IgD-negative memory B cell (primary cell): Measurements from ENCODE around the gene SLC25A26. TPM values are rescaled to one million over a fixed set of nuclear protein-coding genes. Genes with fewer than 3 reads are reported as not detected.
"Not testable (repeated sequence)": the region's sequence is repeated elsewhere in the genome, so short reads cannot be mapped to it uniquely, and the experiment has no call there.

Experiments used
- H3K27ac Mint-ChIP-seq, 3 donors: one replicate each; pipeline ENCODE4 v1.8.0; 2020 to 2022; ENCODE audit warnings: mild to moderate bottlenecking in 3 of 3, mixed read lengths in 3 of 3, moderate library complexity in 1 of 3
- H3K27me3 Mint-ChIP-seq: one replicate; pipeline ENCODE4 v1.8.0; 2021; ENCODE audit warnings: mixed read lengths
- H3K36me3 Mint-ChIP-seq: one replicate; pipeline ENCODE4 v1.8.0; 2020; ENCODE audit warnings: mild to moderate bottlenecking, mixed read lengths
- H3K4me1 Mint-ChIP-seq, 3 donors: one replicate each; pipeline ENCODE4 v1.8.0; 2020 to 2022; ENCODE audit warnings: mixed read lengths in 3 of 3, mild to moderate bottlenecking in 1 of 3
- H3K4me3 Mint-ChIP-seq, 4 donors: one replicate each; pipeline ENCODE4 v1.8.0; 2020 to 2022; ENCODE audit warnings: mild to moderate bottlenecking in 4 of 4, mixed read lengths in 4 of 4, moderate library complexity in 3 of 4
- H3K9me3 Mint-ChIP-seq, 3 donors: one replicate each; pipeline ENCODE4 v1.8.0; 2020 to 2021; ENCODE audit warnings: mixed read lengths in 3 of 3, mild to moderate bottlenecking in 1 of 3
- polyA plus RNA-seq: library from polyadenylated mRNA; unstranded; fragments of 300-500 nt; fragmentation: Illumina TruSeq; gene quantifications from one replicate; pipeline ENCODE4 v1.2.3, GENCODE V29; 2021

The SLC25A26 gene
- polyA plus RNA-seq, 1 donor from 2014 or later = 42.7 TPM

DNA sequence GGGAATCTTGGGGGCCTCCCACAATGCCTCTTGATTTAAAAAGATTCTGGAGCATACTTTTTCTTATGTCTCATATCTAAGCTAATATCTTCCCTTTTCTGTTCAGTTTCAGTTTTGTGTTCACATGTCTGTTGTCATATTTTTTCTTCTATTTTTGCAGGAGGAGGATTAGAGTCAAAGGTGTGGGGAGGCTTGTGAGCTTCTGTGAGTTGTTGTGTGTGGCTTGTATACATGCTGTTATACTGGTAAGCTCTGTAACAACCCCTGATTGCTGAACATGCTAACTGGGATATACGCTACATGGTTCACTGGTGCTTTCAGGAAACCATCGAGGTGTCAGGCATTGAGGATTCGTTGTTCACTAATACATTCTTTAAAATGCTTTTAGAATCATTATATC lies 83.5 kb downstream of the SLC25A26 start:
- Mint-ChIP-seq H3K27ac (peak overlapping the region; percentile 30 to 83 (median 60)), H3K9me3 (no peaks in the 10 kb centered on the region), H3K27me3 (no peaks in the 10 kb centered on the region), H3K4me3 (peak overlapping the region in 2 of 4 donors; percentile 1 to 28), H3K36me3 (peaks cover 6% of the 10 kb centered on the region), H3K4me1 (peaks cover 20 to 42% (median 31%) of the 10 kb centered on the region in 3 donors)

DNA sequence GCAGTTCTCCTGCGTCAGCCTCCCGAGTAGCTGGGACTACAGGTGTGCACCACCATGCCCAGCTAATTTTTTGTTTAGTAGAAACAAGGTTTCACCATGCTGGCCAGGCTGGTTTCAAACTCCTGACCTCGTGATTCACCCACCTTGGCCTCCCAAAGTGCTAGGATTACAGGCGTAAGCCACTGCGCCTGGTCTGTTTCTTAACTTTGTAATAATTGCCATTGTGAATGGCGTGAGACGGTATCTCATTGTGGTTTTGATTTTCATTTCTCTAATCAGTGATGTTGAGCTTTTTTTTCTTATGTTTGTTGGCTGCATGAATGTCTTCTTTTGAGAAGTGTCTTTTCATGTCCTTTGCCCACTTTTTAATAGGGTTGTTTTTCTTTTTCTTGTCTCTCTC lies 85.3 kb downstream of the SLC25A26 start:
- H3K27me3 Mint-ChIP-seq, H3K36me3 Mint-ChIP-seq, H3K27ac Mint-ChIP-seq, H3K9me3 Mint-ChIP-seq: not testable (repeated sequence)
- H3K4me1 Mint-ChIP-seq = peaks cover 20 to 39% (median 28%) of the 10 kb centered on the region in 3 donors
- H3K4me3 Mint-ChIP-seq = peak overlapping the region in 1 of 4 donors; percentile 19

DNA sequence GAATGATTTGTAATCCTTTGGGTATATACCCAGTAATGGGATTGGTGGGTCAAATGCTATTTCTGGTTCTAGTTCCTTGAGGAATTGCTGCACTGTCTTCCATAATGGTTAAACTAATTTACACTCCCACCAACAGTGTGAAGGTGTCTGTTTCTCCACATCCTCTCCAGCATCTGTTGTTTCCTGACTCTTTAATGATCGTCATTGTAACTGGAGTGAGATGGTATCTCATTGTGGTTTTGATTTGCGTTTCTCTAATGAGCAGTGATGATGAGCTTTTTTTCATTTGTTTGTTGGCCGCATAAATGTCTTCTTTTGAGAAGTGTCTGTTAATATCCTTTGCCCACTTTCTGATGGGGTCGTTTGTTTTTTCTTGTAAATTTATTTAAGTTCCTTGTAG lies 86.2 kb downstream of the SLC25A26 start:
- peaks cover 19 to 32% (median 21%) of the 10 kb centered on the region in 3 donors for H3K4me1 Mint-ChIP-seq
- not testable (repeated sequence) for H3K4me3 Mint-ChIP-seq

DNA sequence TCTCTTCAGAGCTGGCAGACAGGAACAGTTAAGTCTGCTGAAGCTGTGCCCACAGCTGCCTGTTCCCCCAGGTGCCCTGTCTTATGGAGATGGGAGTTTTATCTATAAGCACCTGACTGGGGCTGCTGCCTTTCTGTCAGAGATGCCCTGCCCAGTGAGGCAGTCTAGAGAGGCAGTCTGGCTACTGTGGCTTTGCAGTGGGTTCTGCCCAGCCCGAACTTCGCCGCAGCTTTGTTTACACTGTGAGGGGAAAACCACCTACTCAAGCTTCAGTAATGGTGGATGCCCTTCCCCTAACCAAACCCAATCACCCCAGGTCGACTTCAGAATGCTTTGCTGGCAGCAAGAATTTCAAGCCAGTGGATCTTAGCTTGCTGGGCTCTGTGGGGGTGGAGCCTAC lies 91.2 kb downstream of the SLC25A26 start:
- no peaks in the 10 kb centered on the region for H3K27me3 Mint-ChIP-seq
- no peak overlapping the region for H3K27ac Mint-ChIP-seq
- H3K9me3 Mint-ChIP-seq = peaks cover 3 to 16% (median 5%) of the 10 kb centered on the region in 3 donors
- H3K4me1 Mint-ChIP-seq = peaks cover 8 to 21% (median 20%) of the 10 kb centered on the region in 3 donors
- H3K36me3 Mint-ChIP-seq = peaks cover 9% of the 10 kb centered on the region
- H3K4me3 Mint-ChIP-seq = no peak overlapping the region

More for the DNA sequence above, 86.2 kb downstream of the SLC25A26 start:
- H3K27me3 Mint-ChIP-seq, H3K36me3 Mint-ChIP-seq, H3K9me3 Mint-ChIP-seq: not testable (repeated sequence)
- peak overlapping the region in 1 of 3 donors; percentile 41 for H3K27ac Mint-ChIP-seq

DNA sequence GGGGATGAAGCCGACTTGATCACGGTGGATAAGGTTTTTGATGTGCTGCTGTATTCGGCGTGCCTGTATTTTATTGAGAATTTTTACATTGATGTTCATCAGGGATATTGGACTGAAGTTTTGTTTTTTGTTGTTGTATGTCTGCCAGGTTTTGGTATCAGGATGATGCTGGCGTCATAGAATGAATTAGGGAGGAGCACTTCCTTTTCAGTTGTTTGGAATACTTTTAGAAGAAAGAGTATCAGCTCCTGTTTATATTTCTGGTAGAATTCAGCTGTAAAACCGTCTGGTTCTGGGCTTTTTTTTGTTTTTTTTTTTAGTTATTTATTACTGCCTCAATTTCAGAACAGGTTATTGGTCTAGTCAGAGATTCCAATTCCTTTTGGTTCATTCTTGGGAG lies 93.7 kb downstream of the SLC25A26 start:
- peak overlapping the region in 2 of 4 donors; percentile 19 to 22 for H3K4me3 Mint-ChIP-seq
- peaks cover 11 to 24% (median 19%) of the 10 kb centered on the region in 3 donors for H3K4me1 Mint-ChIP-seq
- no peak overlapping the region for H3K27ac Mint-ChIP-seq
- no peaks in the 10 kb centered on the region for H3K27me3 Mint-ChIP-seq
- peaks cover 11% of the 10 kb centered on the region for H3K36me3 Mint-ChIP-seq
- peaks cover 3 to 16% (median 5%) of the 10 kb centered on the region in 3 donors for H3K9me3 Mint-ChIP-seq

DNA sequence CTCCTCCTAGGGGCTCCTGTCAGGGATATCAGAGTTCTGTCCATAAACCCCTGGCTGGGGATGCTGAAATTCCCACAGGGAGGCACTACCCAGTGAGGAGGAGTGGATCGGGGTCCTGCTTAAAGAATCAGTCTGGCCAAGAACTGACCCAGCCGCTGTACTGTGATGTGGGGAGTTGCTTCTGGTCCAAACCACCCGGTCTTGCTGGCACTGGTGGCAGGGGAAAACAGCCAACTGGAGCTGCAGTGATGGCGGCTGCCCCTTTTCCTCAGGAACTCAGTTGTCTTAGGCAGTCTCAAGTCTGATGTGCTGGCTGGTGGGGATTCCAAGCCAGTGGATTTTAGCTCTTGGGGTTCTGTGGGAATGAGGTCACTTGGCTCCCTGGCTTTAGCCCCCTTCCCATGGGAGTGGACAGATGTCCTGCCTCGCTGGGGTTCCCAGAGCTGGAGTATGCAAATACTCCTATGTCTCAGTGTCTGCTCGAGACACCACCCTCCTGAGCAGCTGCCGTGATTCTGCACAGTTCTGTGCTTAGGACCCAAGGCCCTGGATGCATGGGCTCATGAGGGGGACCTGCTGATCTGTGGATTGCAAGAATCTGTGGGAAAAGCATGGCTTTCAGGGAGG lies 97.1 kb downstream of the SLC25A26 start:
- H3K9me3 Mint-ChIP-seq = peaks cover 3 to 14% (median 5%) of the 10 kb centered on the region in 3 donors
- peaks cover 12 to 30% (median 24%) of the 10 kb centered on the region in 3 donors for H3K4me1 Mint-ChIP-seq
- H3K4me3 Mint-ChIP-seq = no peak overlapping the region
- H3K27ac Mint-ChIP-seq = no peak overlapping the region
- H3K27me3 Mint-ChIP-seq = no peaks in the 10 kb centered on the region
- H3K36me3 Mint-ChIP-seq = peaks cover 11% of the 10 kb centered on the region

DNA sequence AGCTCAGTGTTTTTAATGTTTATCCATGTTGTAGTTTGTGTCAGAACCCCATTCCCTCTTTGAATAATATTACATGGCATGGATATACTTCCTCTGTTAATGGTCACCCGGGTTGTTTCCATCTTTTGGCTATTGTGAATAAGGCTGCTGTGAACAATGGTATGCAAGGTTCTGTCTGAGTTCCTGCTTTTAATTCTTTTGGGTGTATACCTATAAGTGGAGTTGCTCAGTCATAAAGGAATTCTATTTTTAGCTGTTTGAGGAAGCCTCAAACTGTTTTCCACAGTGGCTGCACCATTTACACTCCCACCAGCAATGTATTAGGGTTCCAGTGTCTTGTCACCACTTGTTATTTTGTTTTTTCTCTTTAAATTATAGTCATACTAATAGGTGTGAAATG lies 99.6 kb downstream of the SLC25A26 start:
- peaks cover under 1 to 7% (median 3%) of the 10 kb centered on the region in 3 donors for H3K9me3 Mint-ChIP-seq
- H3K27me3 Mint-ChIP-seq = no peaks in the 10 kb centered on the region
- no peak overlapping the region for H3K4me3 Mint-ChIP-seq
- peaks cover 6% of the 10 kb centered on the region for H3K36me3 Mint-ChIP-seq
- no peak overlapping the region for H3K27ac Mint-ChIP-seq
- peaks cover 8 to 21% (median 14%) of the 10 kb centered on the region in 3 donors for H3K4me1 Mint-ChIP-seq

DNA sequence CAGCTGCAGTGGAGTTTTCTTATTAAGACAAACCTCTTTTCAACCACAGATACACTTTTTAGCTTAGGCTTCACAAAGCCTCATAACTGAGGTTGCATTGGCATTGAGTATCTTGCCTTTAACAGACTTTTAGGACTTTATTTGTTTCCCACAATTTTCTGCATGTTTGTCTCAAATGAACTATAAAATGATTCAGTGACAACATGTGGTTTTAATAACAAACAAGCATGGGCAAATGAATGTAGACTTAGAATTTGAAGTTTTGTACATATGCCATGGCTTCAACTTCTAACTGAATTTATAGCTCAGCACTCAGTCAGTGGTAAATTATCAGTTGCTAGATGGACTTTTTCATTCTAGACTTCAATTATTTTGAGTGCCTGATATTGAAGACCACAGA lies 101.6 kb downstream of the SLC25A26 start:
- Mint-ChIP-seq H3K4me1 (peaks cover 7 to 17% (median 11%) of the 10 kb centered on the region in 3 donors), H3K27me3 (no peaks in the 10 kb centered on the region), H3K27ac (no peak overlapping the region), H3K4me3 (no peak overlapping the region), H3K36me3 (peaks cover 6% of the 10 kb centered on the region), H3K9me3 (no peaks in the 10 kb centered on the region)

DNA sequence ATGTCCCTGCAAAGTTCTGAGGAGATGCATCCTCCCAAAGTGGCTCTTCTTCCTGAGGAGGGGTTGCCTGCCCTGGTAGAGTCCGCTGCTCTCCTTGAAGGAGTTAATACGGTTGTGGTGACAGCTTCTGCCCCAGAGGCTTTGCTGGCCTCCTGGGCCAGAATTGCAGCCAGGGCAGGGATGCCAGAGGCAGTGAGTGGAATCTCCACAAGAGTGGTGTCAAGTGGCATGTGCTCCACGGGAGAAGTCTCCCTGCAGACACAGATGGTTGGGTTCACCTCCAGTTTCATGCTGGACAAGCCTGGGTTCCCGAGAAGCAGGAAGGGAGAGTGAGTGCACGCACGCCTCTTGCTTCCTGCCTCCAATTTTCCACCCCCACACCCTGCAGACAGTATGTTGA lies 105.5 kb downstream of the SLC25A26 start:
- Mint-ChIP-seq H3K4me3 (no peak overlapping the region), H3K27ac (no peak overlapping the region), H3K36me3 (peaks cover 2% of the 10 kb centered on the region), H3K4me1 (peaks cover 3 to 8% (median 6%) of the 10 kb centered on the region in 3 donors), H3K9me3 (no peaks in the 10 kb centered on the region), H3K27me3 (no peaks in the 10 kb centered on the region)

DNA sequence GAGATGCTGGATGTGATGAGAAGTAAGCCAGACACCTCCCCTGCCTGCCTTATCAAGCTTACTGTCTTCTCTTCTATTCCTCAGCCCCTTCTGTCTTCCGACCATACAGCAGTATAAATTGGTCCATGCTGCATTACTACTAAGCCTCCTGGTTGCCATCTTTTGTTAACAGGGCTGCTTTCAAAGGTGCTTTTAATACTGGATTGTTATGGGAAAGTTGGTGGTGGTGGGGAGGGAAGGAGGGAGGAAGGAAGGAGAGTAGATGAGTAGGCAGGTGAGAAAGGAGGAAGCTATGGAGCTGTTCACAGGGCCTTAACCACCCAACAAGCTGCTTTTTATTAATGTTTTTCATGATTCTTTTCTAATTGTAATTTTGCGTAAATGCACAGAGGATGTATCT lies 114.9 kb downstream of the SLC25A26 start:
- H3K36me3 Mint-ChIP-seq = peaks cover 7% of the 10 kb centered on the region
- H3K9me3 Mint-ChIP-seq = no peaks in the 10 kb centered on the region
- peaks cover 6 to 17% (median 8%) of the 10 kb centered on the region in 3 donors for H3K4me1 Mint-ChIP-seq
- H3K27me3 Mint-ChIP-seq = no peaks in the 10 kb centered on the region
- peak overlapping the region in 1 of 4 donors; percentile 43 for H3K4me3 Mint-ChIP-seq
- H3K27ac Mint-ChIP-seq = no peak overlapping the region

DNA sequence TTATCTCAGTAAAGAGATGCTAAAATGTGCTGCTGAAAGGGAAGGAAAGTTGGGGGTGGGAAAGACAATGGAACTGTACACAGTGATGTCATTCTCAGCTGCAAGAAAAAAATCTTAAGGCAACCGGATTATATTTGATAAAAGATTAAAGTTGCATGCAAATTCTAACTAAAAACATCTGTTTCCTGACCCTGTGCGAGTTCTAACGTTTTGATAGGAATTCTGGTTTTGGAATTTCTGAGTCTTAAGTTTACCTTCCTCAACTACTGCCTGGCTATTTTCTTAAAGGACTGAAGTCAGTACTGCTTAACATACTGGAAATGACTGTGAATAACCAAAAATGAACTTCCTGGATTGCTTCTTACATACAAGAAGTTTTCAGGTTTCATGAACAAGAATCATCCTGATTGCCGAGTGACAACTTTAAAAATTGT lies 115.5 kb downstream of the SLC25A26 start:
- peaks cover 6 to 17% (median 8%) of the 10 kb centered on the region in 3 donors for H3K4me1 Mint-ChIP-seq
- no peaks in the 10 kb centered on the region for H3K27me3 Mint-ChIP-seq
- no peak overlapping the region for H3K4me3 Mint-ChIP-seq
- peaks cover 7% of the 10 kb centered on the region for H3K36me3 Mint-ChIP-seq
- no peaks in the 10 kb centered on the region for H3K9me3 Mint-ChIP-seq
- no peak overlapping the region for H3K27ac Mint-ChIP-seq

DNA sequence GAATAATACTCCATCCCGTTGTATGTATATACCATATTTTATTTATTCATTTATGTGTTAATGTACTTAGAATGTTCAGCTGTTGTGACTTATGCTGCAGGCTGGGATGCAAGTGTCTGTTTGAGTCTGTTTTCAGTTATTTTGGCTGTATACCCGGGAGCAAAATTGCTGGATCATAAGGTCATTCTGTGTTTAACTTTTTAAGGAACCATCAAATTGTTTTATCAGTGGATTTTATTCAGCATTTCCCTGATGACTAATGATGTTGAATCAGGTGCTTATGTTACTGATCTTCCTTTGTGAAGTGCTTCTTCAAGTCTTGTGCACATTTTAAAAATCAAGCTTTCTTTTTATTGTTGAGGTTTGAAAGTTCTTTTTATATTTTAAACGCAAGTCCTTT lies 118.1 kb downstream of the SLC25A26 start:
- H3K4me3 Mint-ChIP-seq = no peak overlapping the region
- H3K27ac Mint-ChIP-seq = no peak overlapping the region
- H3K9me3 Mint-ChIP-seq = no peaks in the 10 kb centered on the region
- H3K27me3 Mint-ChIP-seq = no peaks in the 10 kb centered on the region
- H3K36me3 Mint-ChIP-seq = peaks cover 1% of the 10 kb centered on the region
- H3K4me1 Mint-ChIP-seq = peaks cover 6 to 11% (median 8%) of the 10 kb centered on the region in 3 donors

DNA sequence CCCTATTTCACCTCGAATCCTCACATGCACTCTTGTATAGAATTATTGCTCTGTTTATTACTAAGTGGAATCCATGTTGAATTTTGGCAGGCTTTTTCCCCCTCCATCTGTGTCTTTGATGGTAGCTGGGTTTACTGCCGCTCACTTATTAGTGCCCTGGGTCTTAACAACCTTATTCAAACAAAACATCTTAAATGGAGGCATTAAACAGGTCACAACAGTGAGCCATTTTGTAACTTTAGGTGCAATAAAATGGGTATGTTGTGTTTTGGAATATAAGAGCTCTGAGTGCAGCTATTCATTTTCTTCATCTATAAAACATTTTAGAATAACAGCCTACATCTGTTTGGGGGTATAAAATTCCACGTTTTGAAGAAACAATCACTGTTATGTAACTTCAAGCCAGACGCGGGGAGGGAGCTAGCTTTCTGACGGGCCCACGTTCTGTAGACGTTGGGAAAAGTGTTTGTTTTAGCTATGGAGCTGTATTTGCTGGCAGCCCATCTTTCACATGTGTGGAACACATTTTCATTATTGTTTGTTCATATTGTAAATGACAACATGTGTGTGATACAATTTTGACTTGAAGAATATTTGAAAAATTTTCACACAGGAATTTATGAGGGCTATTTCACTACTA lies 122.0 kb downstream of the SLC25A26 start:
- no peaks in the 10 kb centered on the region for H3K9me3 Mint-ChIP-seq
- H3K4me3 Mint-ChIP-seq = no peak overlapping the region
- H3K4me1 Mint-ChIP-seq = peaks cover 0 to 2% (median 0%) of the 10 kb centered on the region in 3 donors
- H3K27ac Mint-ChIP-seq = no peak overlapping the region
- H3K27me3 Mint-ChIP-seq = no peaks in the 10 kb centered on the region
- H3K36me3 Mint-ChIP-seq = peaks cover 16% of the 10 kb centered on the region

DNA sequence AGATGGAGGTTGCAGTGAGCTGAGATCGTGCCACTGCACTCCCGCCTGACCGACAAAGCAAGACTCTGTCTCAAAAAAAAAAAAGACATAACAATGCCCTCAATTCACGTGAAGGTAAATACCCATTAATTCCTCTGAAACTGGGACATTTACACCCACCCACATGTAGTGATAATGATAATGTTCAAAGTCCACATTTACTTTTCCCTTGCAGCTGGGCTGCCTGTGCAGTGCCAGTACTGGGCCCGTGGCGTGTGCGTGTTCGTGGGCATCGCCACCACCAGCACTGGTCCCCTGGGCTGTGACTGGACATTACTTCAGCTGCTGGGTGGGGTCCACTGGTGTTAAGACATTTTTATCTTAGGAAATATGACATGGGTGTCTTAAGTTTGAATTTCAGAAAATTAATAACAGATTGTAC lies 123.6 kb downstream of the SLC25A26 start:
- H3K4me1 Mint-ChIP-seq = peaks cover 0 to 2% (median 0%) of the 10 kb centered on the region in 3 donors
- H3K9me3 Mint-ChIP-seq = no peaks in the 10 kb centered on the region
- H3K36me3 Mint-ChIP-seq = peaks cover 18% of the 10 kb centered on the region
- H3K4me3 Mint-ChIP-seq = no peak overlapping the region
- no peaks in the 10 kb centered on the region for H3K27me3 Mint-ChIP-seq
- peak overlapping the region in 1 of 3 donors; percentile 6 for H3K27ac Mint-ChIP-seq

DNA sequence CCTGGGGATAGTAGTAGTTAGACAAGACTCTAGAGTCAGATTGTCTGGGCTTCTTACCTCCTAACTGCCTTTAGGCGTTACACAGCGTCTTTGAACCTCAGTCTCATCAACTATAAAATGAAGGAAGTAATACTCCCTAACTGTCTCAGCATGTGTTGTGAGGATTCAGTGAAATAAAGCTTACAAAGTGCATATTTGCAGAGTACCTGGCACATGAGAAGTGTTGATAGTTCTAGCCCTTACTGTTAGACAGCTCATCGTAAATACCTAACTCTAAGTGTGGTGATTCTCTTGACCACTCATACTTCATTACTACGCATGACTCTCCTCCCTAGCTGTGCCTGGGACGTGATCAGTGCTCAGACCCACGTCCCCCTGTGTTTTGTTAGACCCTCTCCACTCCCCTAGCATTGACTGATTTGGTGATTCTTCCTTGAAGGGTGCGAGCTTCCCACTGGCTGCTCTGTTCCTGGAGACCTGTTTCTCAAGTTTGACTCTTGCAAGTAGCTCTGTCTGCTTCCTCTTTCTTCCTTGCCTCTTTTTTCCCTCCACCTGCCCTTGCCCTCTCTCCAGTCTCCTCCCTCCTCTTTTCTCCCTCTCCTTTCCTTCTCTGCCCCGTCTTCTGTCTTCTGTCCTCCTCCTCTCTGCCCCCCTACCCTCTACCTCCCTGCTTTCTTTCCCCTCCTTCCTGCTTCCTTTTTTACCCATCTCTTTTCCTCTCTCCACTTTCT lies 124.2 kb downstream of the SLC25A26 start:
- H3K27ac Mint-ChIP-seq = peak overlapping the region in 1 of 3 donors; percentile 6
- H3K4me1 Mint-ChIP-seq = peaks cover 0 to 2% (median 0%) of the 10 kb centered on the region in 3 donors
- H3K4me3 Mint-ChIP-seq = no peak overlapping the region
- H3K36me3 Mint-ChIP-seq = peaks cover 21% of the 10 kb centered on the region
- no peaks in the 10 kb centered on the region for H3K9me3 Mint-ChIP-seq
- no peaks in the 10 kb centered on the region for H3K27me3 Mint-ChIP-seq
